Activated CD4-positive, CD25-positive, alpha-beta regulatory T cell treated with anti-CD3 and anti-CD28 coated beads, Interleukin-2, amount 50 U/mL, for 16 hours (primary cell): Measurements from ENCODE around the gene FBXO31.

ENCODE experiments used
- DNase-seq: peaks from one replicate; pipeline ENCODE4 v3.0.0-alpha.2; 2020; ENCODE audit warnings: low read depth, low spot score

The FBXO31 gene

DNA sequence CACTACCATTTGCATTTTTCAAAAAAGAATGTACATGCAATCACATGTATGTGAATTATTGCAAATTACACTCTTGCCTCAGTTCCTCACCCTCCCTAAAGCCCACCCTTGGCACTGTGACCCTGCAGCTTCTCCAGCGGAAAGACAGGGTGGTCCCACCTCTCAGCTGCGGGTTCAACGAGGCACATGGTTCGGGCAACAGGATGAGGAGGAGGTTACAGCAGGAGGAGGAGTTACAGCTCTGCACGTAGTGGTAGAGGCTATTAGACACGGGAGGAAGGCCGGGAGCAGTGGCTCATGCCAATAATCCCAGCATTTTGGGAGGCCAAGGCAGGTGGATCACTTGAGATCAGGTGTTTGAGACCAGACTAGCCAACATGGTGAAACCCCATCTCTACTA lies 71.6 kb downstream of the FBXO31 start:
- no peak for DNase-seq

DNA sequence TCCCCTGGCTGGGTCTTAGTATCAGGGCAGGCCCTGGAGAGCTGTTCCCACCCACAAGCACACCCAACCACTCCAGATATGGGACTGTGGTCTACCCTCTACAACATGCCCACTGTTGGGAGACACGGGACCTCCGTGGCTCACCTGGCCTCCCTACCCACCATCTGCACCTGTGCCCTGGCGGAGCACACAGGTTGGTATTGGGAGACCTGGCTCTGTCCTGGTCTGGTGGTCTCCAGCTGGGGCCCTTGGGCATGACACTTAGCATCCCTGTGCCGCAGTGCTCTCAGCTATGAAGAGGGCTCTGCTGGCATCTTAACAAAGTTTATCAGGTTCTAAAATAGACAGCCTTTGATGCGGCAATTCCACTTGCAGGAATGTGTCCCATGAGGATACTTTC lies 72.2 kb downstream of the FBXO31 start:
- no peak for DNase-seq

DNA sequence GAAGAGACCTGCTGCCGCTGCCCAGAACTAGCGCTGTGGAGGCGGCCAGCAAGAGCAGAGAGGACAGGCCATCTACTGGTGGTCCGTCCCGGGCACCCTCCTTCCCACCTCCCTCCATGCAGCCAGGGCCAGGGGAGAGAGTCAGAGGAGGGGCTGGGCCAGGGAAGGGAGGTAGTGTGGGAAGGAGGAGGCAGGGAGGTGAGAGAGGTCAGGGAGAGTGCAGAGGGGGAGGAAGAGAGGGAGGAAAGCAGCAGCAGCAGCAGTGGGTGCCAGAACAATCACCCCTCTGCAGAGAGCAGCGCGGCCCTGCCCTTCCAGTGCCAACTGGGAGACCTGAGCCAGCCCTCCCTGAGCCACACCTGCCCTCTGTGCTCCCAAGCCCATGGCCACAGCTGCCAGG lies 73.0 kb downstream of the FBXO31 start:
- DNase-seq: no peak

DNA sequence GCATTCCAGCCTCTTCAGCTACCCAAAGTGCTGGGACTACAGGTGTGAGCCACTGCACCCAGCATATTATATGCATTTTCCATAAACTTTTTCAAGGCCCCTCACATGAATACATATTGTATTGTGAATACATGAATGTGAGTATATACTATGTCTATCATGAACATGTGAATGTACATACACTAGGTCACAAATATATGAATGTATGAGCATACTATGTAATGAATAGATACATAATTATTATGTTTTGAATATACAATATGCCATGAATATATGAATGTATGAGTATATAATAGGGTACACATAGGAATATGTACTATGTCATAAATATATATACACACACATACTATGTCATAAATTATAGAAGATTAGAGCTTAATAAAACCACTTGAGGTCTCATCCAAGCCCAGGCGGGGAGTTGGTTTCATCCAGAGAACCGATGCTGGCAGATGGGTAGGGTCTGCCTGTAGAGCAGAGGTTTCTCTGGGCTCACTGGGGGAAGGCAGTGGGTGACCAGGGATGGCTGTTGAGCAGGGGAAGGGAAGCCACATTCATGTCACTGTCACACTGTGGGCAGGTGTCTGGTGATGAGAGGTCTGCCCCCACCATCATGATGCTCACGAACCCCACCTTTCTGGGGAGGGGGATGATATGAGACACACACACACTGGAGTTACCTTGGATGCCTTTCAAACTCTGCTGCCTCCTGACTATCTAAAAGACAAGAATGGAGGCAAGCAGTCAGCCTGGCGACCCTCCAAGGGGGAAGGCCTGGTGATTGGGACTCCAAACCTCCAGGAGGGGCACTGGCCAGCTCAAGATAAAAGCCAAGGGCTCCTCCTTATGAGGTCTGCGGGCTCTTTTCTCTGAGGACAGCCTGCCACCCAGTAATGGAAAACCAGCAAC lies 73.7 kb downstream of the FBXO31 start:
- DNase-seq: no peak

DNA sequence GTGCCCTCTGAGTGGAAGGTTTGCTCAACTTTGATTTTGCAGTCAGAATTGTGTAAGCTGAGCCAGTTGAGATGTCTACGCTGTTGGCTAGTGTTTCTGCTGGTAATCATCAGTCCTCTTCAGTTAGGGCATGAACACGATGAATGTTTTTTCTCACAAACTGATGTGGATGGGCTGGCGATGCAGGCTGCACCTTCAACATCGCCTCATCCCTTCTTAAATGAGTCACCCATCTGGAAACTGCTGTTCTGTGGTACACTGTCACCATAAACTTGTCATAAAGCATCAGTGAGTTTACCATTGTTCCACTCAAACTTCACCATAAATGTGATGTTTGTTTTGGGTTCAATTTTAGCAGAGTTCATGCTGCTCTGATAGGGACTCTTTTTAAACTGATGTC lies 74.8 kb downstream of the FBXO31 start:
- no peak for DNase-seq

DNA sequence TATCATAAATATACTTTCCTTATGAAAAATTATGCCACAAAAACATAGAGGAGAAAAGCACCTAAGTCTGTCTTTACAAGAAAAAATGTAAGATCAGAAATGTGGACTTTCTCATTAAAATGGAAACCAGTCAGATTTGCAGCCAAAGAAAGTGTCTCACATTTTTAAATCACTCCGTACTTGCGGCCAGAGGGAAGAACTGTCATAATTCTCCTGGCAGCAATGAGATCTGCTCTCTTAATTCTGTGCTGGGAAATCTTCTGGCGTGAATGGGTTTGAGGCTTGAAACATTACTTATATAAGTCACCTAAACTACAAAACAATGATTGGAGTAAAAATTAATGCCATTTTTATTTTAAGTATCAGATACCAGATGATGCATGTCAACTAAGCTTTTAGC lies 77.1 kb downstream of the FBXO31 start:
- no peak for DNase-seq

DNA sequence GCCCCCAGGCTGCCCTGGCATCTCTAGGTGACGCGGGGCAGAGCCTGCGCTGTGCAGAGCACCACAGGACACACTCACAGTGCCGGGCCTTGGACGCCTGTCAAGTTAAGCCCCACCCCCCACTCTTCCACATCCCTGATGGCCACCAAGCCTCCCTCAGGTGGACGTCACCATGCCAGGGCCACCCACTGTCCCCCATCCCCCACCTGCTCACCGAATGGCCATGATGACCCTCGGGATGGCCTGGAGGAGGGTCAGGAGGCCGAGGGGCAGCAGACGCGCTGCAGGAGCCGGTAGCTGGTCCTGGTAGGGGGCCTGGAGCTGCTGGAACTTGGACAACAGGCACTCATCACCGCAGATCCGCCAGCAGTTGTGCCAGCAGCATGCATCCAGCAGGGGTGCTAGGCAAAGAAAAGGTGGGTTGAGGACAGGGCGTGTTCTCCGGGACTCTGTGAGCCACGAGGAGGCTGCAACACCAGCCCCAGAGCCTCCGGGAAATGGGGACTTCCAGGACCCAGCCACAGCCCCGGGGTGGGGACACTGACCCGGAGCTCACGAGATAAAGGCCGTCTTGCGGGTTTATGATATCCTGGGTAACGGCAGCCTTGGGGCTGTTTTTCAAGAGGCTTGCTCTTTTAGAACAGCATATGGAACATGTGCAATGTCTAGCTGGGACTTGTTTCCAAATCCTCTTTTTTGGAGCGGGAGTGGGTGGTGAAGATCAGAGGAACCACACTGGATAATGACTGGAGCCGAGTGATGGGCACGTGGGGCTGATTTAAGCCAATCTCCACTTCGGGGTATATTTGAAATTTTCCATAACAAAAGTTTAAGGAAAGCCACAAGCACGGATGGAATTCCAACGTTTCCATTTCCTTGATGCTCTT lies 77.8 kb downstream of the FBXO31 start:
- DNase-seq: no peak

DNA sequence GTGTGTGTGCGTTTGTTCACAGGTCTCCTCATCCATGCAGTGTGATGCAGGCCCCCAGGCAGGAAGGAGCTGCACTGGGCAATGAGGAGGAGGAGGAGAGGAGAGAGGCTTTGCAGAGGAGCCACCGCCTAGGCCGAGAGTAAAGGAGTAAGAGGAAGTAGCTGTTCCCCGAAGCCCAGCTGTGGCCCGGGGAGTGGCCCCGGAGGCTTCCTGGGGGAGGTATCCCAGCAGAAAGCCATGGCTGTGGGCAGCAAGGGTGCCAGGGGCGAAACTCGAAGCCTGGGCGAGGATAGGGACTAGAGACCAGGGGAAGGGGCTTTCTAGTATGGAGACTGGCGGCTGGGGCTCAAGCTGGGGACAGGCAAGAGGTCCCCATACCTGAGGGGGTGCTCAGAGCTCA lies 78.6 kb downstream of the FBXO31 start:
- DNase-seq: no peak

DNA sequence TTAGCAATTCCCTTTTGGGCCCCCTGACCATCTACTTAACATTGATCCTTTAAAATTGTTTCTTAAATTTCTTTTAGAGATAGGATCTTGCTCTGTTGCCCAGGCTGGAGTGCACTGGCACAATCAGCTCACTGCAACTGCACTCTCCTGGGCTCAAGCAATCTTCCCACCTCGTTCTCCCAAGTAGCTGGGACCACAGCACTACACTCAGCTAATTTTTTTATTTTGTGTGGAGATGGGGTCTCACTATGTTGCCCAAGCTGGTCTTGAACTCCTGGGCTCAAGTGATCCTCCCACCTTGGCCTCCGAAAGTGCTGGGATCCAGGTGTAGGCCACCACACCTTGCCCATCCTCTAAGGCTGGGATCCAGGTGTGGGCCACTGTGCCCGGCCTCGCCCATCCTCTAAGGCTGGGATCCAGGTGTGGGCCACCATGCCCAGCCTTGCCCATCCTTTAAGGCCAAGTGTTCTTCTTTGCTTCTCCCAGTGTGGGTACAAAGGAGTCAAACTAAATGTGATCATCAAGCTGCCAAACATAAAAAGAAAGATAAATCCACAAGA lies 79.5 kb downstream of the FBXO31 start:
- DNase-seq: no peak

DNA sequence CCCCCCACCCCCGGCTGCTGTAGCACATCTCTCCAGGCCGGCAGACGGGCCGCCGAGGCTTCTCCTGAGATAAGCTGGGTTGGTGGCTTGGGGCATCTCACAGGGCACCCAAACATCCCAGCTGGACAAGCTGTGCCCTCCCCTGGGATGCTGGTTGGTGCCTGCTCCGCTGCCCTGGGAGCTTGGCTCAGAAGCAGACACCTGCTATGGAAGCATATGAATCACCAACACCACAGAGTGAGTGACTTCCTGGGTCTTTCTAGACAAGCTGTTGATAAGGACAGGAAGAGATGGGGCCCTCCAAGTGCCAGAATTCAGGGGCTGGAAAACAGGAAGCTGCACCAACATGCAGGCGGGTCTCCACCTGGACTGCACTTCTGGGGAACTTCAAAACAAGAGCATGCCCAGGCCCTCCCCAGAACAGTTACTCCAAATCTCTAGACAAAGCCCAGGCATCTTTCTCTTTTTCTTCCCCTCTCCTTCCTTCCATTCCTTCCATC lies 80.1 kb downstream of the FBXO31 start:
- DNase-seq: no peak

DNA sequence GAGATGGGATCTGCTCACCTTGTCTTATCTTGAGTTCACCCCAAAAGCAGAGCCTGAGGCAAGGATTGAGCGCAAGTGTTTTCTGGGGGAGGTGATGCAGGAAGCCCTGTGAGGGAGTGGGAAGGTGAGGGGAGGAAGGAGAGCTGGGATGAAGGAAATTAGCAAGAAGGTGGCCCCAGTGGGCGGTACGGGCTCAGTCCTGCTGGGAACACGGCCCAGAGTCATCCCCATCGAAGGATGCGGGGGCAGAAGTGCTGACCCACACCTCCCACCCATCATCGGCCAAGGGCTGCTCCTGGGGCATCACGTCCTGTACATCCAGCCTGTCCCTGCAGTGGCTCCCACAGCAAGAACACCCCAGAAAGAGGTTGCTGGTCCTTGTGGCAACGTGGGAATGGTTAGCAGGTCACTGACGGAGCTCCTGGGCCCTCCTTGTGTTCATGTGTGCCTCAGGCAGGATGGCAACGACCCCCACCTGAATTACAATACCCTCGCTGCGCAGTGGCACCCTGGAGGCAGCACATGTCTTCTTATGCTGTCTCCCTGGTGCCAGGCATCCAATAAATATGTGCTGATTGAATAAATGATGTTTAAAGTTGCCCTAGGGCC lies 84.6 kb downstream of the FBXO31 start:
- no peak for DNase-seq

DNA sequence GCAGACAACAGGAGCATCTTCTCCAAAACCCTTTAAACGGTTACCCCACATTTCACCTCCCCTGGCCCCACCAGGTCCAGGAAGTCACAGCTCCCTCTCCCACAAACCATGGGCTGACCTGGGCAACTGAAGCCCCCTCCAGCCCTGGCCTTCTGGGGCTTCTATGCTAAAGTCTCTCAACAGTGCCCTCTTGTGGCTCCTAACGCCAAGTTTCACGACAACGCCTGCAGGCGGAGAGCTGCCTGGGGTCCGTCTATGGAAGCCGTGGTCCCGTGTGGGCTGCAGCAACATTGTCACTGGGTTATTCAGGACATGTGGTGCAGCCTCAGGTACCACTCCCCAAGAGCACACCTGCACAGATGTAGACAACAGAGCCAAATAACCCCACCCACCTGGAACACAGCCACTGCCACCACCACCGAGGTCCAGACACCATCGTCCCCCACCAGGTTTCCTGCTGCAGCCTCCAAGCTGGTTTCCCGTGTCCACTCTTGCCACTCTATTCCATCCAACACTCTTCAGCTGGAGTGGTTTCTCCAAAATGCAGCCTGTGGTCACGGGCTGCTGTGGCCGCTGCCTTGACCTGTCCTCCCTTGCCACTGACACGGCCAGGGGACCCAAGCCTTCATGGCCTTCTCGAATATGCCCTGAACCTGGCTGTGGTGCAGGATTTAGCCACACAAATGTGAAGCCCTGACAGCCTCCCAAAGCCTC lies 85.5 kb downstream of the FBXO31 start:
- no peak for DNase-seq

DNA sequence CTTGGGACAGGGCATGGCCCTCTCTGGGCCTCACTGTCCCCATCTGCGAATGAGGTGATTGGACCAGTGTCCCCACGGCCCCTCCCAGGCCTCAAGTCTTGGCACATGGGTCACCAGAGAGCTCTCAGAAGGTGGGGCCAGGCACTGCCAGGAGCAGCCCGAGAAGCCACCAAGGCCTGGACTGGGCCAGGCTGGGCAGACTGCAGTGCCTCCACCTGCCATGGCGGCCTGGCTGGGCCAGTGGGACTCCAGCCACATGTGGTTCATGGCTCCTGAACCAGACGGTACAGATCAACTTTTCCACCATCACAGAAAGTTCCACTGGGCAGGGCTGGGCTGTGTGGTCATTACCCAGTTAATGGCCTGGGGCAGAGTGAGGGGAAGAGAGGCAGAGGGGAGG lies 86.2 kb downstream of the FBXO31 start:
- no peak for DNase-seq

DNA sequence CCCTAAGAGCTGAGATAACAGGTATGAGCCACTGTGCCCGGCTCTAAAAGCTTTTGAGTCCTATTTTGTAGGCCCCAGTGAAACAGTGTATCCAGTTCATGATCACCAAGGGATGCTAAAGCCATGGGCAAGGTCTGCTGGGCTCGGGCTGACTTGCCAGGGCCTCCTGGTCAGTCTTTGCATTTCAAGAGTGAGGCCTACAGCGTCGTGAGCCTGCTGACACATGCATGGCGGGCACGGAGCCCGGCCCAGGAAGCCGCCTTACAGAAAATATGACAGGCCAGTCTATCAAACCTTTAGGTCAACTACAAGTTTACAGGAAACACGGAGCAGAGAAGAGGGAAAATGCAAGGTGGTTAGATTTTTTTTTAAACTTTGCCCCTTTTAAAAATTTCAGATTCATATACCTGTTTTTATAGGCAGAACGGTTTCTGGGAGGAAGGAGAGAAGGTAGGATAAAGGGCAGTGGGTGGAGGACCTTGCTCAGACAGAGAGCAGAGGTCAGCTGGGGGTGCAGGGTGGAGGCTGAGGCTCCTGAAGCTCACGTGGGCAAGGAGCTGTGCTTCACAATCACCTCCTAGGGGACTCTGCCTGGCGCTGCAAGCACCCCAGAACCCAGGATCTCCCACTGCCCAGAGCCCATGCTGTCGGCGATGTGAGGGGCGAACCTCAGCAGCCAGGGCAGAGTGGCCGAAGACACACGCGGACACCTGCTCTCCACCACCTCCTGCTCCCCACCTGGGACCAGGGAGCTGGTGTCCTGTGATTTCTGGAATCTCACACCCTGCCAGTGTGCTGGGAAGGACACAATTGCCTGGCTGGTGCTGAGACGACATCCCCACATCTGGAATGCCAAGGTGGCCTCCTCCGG lies 87.7 kb downstream of the FBXO31 start:
- DNase-seq: no peak

DNA sequence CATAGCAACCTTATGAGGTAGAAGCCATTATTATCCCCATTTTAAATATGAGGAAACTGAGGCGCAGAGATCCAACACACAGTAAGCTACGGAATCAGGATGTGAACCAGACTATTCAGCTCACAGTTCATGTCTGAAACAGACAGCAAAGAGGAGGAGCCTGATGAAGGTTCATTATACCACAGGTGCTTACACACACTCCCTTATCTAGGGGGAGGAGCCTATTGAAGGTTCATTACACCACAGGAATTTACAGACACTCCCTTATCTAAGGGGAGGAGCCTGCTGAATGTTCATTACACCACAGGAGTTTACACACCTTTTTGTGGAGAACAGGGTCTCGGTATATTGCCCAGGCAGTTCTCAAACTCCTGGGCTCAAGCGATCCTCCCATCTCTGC lies 88.3 kb downstream of the FBXO31 start:
- no peak for DNase-seq

DNA sequence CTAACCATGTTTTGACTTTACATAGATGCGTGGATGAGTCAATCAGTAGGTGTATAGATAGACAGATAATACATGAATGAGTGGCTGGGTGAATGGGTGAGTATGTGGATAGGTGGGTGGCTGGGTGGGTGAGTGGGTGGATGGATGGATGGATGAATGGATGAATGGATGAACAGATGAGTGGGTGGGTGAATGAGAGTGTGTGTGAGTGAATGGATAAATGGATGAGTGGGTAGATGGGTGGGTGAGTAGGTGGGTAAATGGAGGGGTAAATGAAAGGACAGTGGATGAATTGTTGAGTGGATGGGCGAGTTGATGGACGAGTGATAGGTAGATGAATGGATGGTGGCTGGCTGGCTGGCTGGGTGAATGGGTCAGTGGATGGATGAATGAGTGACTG lies 89.6 kb downstream of the FBXO31 start:
- no peak for DNase-seq

DNA sequence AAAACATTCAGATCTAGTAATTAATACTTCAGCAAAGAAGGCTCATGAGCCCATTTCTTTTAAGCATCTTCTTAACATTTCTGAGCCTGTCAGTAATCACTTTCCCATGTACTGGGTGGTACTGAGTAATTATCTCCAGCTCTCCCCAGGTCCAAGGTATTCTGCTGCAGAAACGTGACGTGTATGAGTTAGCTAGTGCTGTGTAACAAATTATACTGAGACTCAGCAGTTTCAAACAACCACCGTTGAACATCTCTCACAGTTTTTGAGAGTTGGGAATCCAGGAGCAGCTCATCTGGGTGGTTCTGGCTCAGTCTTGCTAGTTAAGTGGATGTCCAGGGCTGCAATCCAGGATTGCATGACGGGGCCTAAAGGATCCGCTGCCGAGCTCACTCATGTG lies 91.6 kb downstream of the FBXO31 start:
- no peak for DNase-seq

DNA sequence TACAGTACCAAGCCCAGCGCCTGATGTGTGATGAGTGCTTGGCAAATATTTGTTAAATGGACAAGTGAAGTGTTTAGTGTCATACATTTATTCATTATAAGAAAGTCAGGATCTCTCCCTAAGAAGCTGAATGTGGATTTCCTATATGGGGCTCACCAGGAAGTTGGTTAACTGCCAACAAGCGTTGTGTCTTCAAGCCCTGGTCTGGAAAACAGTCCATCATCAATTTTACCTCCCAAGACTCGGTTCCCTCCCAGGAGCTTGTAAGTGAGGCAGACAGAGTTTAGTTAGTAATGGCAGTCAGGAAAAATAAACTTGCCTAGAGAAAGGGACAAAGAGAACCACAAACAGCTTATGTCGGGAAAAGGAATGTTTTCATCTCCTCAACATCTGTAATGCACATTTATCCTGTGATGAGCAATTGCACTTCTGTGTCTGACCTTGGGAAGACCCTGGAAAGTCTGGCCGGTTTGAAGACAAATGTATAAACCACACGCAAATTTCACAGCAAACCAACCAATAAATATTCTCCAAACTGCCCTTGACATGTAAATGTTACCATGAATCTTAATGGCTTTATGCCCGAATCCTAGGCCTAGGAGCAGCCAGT lies 94.7 kb downstream of the FBXO31 start:
- DNase-seq: no peak

DNA sequence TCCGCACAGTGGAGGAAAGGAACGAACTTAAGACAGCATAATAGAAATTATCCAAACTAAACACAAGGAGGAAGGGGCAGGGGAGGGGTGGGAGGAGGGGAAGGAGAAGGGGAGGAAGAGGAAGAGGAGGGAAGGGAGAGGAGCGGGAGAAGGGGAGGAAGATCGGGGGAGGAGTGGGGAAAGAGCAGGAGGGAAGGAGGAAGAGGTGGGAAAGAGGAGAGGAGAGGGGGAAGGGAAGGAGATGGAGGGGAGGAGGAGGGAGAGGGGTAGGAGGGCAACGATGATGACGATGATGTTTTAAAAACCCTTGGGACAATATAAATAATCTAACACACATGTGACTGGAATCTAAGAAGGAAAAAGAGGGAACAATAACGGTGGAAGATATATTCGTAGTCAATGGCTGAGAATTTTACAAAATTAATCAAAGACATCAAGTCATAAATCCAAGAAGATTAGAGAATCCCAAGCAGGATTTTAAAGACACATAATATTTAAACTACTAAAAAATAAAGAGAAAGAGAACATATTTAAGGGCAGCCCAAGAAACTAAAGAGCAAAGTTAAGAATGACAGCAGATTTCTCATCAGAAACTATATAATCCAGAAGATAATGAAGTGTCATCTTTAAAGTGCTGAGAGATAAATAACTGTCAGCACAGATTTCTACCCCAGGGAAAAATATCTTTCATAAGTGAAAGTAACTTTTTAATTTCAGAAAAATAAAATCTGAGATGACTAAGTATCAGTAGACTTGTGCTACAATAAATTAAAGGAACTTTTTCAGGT lies 96.5 kb downstream of the FBXO31 start:
- DNase-seq: no peak
